Measurements from ENCODE around the gene SLC25A11. TPM values are rescaled to one million over a fixed set of nuclear protein-coding genes. Genes with fewer than 3 reads are reported as not detected.
"Not testable (repeated sequence)": the region's sequence is repeated elsewhere in the genome, so short reads cannot be mapped to it uniquely, and the experiment has no call there.

The SLC25A11 gene
- total RNA-seq, 3 donors from 2014 or later = 38.8 to 48.5 (median 42.6) TPM

DNA sequence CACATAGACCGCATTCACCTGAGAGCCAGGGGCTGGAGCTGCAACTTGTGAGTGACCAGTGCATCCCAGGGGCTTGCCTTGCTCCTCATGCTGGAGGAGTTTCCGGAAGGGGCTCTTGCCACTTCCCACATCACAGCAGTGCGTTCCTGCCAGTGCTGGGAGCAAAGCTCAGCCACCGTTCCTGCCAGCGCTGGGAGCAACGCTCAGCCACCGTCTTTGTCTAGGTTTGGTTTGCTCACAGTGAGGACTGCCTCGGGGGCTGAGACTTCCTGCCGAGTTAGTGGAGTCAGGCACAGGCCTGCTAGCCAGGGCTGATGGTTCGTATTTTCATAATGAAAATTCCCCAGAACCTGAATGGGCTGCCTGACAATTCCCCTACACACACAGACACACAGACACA is 31.5 kb downstream of the SLC25A11 start:
- intact Hi-C loops (cut with DNase I; ENCODE audit: low total_unique reads) = loop anchor here (10.0 kb wide), 1 partner anchor 76 kb away; the partner anchor contains the start of gene CAMTA2
- TF ChIP-seq, protein P1, sequence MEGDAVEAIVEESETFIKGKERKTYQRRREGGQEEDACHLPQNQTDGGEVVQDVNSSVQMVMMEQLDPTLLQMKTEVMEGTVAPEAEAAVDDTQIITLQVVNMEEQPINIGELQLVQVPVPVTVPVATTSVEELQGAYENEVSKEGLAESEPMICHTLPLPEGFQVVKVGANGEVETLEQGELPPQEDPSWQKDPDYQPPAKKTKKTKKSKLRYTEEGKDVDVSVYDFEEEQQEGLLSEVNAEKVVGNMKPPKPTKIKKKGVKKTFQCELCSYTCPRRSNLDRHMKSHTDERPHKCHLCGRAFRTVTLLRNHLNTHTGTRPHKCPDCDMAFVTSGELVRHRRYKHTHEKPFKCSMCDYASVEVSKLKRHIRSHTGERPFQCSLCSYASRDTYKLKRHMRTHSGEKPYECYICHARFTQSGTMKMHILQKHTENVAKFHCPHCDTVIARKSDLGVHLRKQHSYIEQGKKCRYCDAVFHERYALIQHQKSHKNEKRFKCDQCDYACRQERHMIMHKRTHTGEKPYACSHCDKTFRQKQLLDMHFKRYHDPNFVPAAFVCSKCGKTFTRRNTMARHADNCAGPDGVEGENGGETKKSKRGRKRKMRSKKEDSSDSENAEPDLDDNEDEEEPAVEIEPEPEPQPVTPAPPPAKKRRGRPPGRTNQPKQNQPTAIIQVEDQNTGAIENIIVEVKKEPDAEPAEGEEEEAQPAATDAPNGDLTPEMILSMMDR (IDR thresholded peaks at IDR 0.05) = no peak
- TF ChIP-seq POLR2A (IDR thresholded peaks at IDR 0.05) (no peak), POLR2AphosphoS5 (IDR thresholded peaks at IDR 0.05) (no peak)
- H3K27ac ChIP-seq = peak overlapping the region; percentile 89 to 91
- H3K27me3 ChIP-seq = no peaks in the 10 kb centered on the region
- no peaks in the 10 kb centered on the region for H3K4me1 ChIP-seq
- no peaks in the 10 kb centered on the region for H3K9me3 ChIP-seq
- H3K4me3 ChIP-seq = peak overlapping the region in 1 of 3 donors; percentile 15
- DNase-seq (ENCODE audit: low spot score in 2 of 2) = peak in 1 of 2 donors; percentile 81
- no peaks in the 10 kb centered on the region for H3K36me3 ChIP-seq

DNA sequence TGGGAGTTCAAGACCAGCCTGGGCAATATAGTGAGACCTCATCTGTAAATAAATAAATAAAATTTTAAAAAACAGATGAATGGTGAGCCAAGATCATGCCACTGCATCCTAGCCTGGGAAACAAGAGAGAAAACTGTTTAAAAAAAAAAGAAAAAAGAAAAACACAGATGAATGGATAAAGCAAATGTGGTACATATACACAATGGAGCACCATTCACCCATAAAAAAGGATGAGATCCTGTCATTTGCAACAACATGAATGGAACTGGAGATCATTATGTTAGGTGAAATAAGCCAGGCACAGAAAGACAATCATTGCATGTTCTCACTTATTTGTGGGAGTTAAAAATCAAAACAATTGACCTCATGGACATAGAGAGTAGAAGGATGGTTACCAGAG is 33.2 kb downstream of the SLC25A11 start:
- DNase-seq (ENCODE audit: low spot score in 2 of 2); H3K9me3 ChIP-seq; H3K36me3 ChIP-seq; H3K27ac ChIP-seq; H3K4me3 ChIP-seq; H3K4me1 ChIP-seq; H3K27me3 ChIP-seq: not testable (repeated sequence)
- intact Hi-C loops (cut with DNase I; ENCODE audit: low total_unique reads) = loop anchor here (10.0 kb wide), 1 partner anchor 78 kb away; the partner anchor contains the start of gene CAMTA2

DNA sequence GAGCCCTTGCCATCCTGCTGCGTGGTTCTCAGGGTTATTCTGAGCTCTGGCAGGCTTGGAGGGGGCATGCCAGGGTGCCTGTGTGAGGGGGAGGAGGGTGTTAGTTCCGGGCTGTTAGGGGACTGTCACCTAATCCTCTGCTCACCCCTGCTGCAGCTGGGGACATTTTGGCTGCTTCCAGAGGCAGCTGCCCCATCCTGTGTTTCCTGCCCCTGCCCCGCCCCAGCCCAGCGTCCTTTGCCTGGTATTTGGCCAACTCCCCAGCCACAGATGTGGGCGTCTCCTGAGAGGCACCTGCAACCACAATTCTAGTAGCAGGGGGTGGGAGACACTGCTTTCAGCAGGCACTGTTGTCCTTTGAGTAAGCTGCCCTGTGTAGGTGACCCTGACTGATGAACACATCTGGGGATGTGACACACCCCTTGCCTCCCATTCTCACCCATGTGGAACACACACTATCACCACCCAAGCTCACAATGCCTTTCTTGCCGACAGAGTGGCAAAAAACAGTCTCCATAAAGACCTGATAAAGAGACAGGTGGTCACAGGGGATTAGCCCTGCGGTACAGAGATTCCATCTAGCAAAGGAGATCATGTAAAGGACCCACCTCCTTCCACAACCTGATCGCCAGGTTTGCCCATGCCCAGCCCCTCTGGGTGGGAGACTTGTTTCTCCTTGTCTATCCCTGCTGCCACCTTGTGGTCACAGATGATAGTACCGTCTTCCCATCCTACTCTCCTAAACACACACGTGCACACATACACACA is 36.6 kb downstream of the SLC25A11 start, which contains the start of gene CHRNE:
Gene CHRNE, minus strand, starts transcription at position 48 of the 768 bp plus-strand sequence. Its CDS starts 35 bp downstream, at position 13.
- peak within 1 kb of the TSS; percentile 52 to 67 for H3K27ac ChIP-seq
- no peaks in the 10 kb centered on the region for H3K27me3 ChIP-seq
- DNase-seq (ENCODE audit: low spot score in 2 of 2) = peak; percentile 77 to 87
- no peaks in the 10 kb centered on the region for H3K36me3 ChIP-seq
- intact Hi-C loops (cut with DNase I; ENCODE audit: low total_unique reads) = loop anchor here (10.0 kb wide), 1 partner anchor 82 kb away; the partner anchor contains the start of gene CAMTA2
- H3K9me3 ChIP-seq = no peaks in the 10 kb centered on the region
- H3K4me1 ChIP-seq = peaks cover 0 to 3% of the 10 kb centered on the region in 2 donors
- H3K4me3 ChIP-seq = no peak within 1 kb of the TSS
- TF ChIP-seq POLR2A (IDR thresholded peaks at IDR 0.05) = no peak
- TF ChIP-seq, protein P1 (IDR thresholded peaks at IDR 0.05) = peak; percentile 75 to 90 (median 78)

DNA sequence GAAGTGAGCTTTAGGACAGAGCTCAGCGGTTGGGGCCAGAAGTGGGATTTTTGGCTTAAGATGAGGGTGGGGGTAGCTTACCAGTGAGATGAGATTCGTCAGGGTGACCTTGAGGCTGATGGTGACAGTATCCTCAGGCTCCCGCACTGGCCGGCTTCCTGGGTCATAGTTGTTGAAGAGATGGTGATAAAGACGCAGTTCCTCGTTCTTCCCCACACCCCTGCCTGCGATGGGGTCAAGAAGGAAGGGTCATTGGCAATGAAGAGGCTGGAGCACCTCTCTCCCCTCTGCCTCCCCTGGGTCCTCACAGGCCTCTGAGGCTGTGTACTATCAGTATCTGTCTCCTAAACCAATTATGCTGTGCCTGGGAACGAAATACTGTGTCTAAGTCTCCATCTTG is 37.3 kb downstream of the SLC25A11 start:
- TF ChIP-seq, protein P1 (IDR thresholded peaks at IDR 0.05) = no peak
- TF ChIP-seq POLR2AphosphoS5 (IDR thresholded peaks at IDR 0.05) = no peak
- TF ChIP-seq POLR2A (IDR thresholded peaks at IDR 0.05) = no peak
- Histone ChIP-seq H3K9me3 (no peaks in the 10 kb centered on the region), H3K4me1 (peaks cover 0 to 3% of the 10 kb centered on the region in 2 donors), H3K36me3 (no peaks in the 10 kb centered on the region), H3K27me3 (no peaks in the 10 kb centered on the region), H3K27ac (peak overlapping the region; percentile 52 to 67), H3K4me3 (no peak overlapping the region)
- intact Hi-C loops (cut with DNase I; ENCODE audit: low total_unique reads) = loop anchor here (10.0 kb wide), 1 partner anchor 82 kb away; the partner anchor contains the start of gene CAMTA2
- DNase-seq (ENCODE audit: low spot score in 2 of 2) = no peak

DNA sequence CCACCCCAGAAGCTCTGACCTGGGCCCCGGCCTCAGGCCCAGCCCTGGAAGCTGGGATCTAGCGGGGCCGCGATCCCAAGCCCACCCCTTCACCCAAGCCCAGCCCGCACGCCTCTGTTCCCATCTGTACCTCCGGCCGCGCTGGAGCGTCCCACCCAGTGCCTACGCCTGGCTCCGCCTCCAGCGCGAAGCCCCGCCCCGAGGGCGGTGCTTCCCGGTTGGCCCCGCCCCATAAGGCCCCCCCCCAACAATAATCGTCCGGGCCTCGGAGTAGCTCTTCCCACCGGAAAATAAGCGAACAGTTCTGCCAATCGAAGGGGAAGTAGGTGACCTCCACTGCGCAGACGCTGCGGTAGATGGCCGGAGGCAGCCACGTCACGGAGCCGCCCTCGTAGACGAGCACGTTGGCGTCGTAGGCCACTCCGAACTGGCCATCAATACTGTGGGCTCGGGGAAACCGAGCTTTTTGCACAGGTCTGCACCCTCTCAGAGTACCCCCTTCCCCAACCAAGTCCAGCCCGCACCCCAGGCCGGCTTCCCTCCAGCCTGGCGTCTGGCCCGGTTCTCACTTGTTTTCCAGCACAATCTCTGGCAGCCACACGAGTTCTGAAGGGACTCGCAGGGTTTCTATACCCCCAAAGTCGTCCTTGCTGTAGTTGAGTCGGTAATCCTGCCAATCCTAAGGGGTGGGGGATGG is 38.0 kb downstream of the SLC25A11 start:
- H3K27ac ChIP-seq = peak overlapping the region; percentile 52 to 67
- H3K36me3 ChIP-seq = peaks cover under 1% of the 10 kb centered on the region
- TF ChIP-seq, protein P1 (IDR thresholded peaks at IDR 0.05) = no peak
- TF ChIP-seq POLR2A (IDR thresholded peaks at IDR 0.05) = no peak
- TF ChIP-seq POLR2AphosphoS5 (IDR thresholded peaks at IDR 0.05) = no peak
- H3K4me1 ChIP-seq = peaks cover 0 to 3% of the 10 kb centered on the region in 2 donors
- intact Hi-C loops (cut with DNase I; ENCODE audit: low total_unique reads) = loop anchor here (10.0 kb wide), 1 partner anchor 83 kb away; the partner anchor contains the start of gene CAMTA2
- no peak overlapping the region for H3K4me3 ChIP-seq
- no peaks in the 10 kb centered on the region for H3K9me3 ChIP-seq
- peak in 1 of 2 donors; percentile 50 for DNase-seq (ENCODE audit: low spot score in 2 of 2)
- H3K27me3 ChIP-seq = no peaks in the 10 kb centered on the region
